ENCODE measurements around the gene BID. TPM values are rescaled to one million over a fixed set of nuclear protein-coding genes. Genes with fewer than 3 reads are reported as not detected.

BID gene
- total and polyA plus RNA-seq, 12 donors: 3.8 to 26.6 (median 10.6) TPM

GRCh38 chr22:17734187-17734586, 40.1 kb downstream of the BID start:
- no peak overlapping the region for H3K4me3 ChIP-seq
- DNase-seq: no peak
- TF ChIP-seq CTCF (IDR thresholded peaks at IDR 0.05) (no peak), POLR2A (IDR thresholded peaks at IDR 0.05) (no peak)
- H3K27ac ChIP-seq: no peak overlapping the region
- no peaks in the 10 kb centered on the region for H3K4me1 ChIP-seq (replicated peaks in 1 of 2)
- H3K27me3 ChIP-seq: no peaks in the 10 kb centered on the region
- 69 to 87% (median 77%) methylated on average over 4 of the region's 4 CpGs for WGBS, 4 donors
- no peaks in the 10 kb centered on the region for H3K9me3 ChIP-seq (replicated peaks in 1 of 3)
- peaks cover 0 to 51% of the 10 kb centered on the region in 2 donors for H3K36me3 ChIP-seq (replicated peaks in 1 of 2)
- intact Hi-C loops (cut with DNase I): no loop called here

DNA sequence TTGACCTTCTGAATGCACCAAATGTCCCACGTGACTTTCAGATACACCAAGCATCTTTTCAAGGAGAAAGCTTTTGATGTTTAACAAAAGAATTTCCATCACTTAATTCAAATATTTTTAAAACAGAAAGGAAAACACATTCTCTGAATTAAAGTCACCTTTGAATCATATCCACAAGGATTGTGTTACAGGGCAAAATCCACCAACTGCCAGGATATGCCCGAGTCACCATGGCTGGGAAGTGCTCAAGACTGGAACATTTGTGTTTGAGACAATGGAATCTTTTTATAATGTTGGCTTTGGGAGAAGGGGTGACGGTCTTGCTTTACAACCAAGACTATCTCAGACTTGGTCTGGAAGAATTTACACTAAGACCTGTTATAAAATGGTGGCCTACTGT, 40.8 kb downstream of the BID start:
- no peaks in the 10 kb centered on the region for H3K27me3 ChIP-seq
- TF ChIP-seq POLR2A (IDR thresholded peaks at IDR 0.05) (no peak), CTCF (IDR thresholded peaks at IDR 0.05) (no peak)
- no peak overlapping the region for H3K4me3 ChIP-seq
- 63 to 88% (median 81%) methylated on average over 3 of the region's 3 CpGs for WGBS, 4 donors
- H3K9me3 ChIP-seq (replicated peaks in 1 of 3): no peaks in the 10 kb centered on the region
- H3K36me3 ChIP-seq (replicated peaks in 1 of 2): peaks cover 0 to 55% of the 10 kb centered on the region in 2 donors
- no peak for DNase-seq
- no peak overlapping the region for H3K27ac ChIP-seq
- H3K4me1 ChIP-seq (replicated peaks in 1 of 2): peaks cover 0 to 3% of the 10 kb centered on the region in 2 donors
- intact Hi-C loops (cut with DNase I): no loop called here

DNA sequence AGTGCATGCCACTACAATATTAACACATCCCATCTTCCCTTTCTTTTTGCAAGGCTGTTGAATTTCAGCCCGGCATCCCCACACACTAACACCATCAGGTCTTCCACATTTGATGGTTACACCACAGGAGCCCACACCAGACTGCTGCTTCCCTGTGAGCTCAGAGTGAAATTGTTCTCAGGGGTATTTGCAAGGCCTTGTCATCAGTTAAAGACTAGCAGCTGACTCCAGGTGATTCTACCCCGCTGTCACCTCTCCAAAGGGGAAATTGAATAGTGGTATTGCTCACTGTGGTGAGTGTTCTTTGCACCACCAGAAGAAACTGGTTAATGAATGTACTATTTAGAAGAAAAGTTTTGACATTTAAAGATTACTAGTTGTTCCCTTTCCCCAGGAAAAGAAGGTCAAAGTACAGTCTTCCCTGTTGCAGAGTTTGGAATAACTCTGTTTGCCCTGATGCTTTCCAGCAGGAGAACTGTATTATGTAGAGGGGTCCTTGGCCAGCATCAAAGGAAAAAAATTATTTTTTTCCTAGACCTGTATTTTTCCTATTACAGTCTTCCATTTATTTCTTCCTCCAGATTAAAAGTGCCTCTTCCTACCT, 41.9 kb downstream of the BID start:
- peaks cover 0 to 66% of the 10 kb centered on the region in 2 donors for H3K36me3 ChIP-seq (replicated peaks in 1 of 2)

DNA sequence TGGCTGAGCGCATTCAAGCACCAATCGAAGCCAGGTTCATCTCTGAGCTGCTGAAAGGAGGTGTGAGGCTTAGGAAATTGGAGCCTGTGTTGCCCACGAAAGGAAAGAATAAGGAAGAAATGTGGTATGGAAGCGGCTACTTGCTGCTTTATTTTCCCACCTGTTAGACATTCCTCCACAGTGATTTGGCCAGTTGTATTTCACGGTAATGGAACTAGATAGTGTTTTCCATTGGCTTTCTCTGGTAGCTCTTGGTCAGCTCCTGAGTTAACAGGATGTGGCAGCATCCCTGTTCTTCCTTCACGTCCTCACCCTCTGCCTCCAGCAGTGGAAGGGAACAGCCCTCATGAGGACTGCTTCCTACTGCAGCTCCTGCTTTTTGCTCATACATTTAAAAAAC, 44.7 kb downstream of the BID start:
- TF ChIP-seq POLR2A (IDR thresholded peaks at IDR 0.05): no peak
- no peak for TF ChIP-seq CTCF (IDR thresholded peaks at IDR 0.05)
- Histone ChIP-seq H3K4me3 (no peak overlapping the region), H3K27ac (no peak overlapping the region), H3K4me1 (replicated peaks in 1 of 2) (peaks cover 20 to 30% of the 10 kb centered on the region in 2 donors), H3K27me3 (no peaks in the 10 kb centered on the region), H3K9me3 (replicated peaks in 1 of 3) (no peaks in the 10 kb centered on the region), H3K36me3 (replicated peaks in 1 of 2) (peaks cover 0 to 67% of the 10 kb centered on the region in 2 donors)
- intact Hi-C loops (cut with DNase I): no loop called here
- DNase-seq: peak in 1 of 7 donors; percentile 31
- WGBS, 4 donors: 85 to 97% (median 90%) methylated on average over 6 of the region's 6 CpGs

More for the DNA sequence above, 41.9 kb downstream of the BID start:
- 95 to 100% (median 98%) methylated on average over 2 of the region's 2 CpGs for WGBS, 4 donors
- Histone ChIP-seq H3K9me3 (replicated peaks in 1 of 3) (no peaks in the 10 kb centered on the region), H3K4me1 (replicated peaks in 1 of 2) (peaks cover 0 to 3% of the 10 kb centered on the region in 2 donors), H3K27ac (no peak overlapping the region), H3K27me3 (no peaks in the 10 kb centered on the region), H3K4me3 (no peak overlapping the region)
- no peak for TF ChIP-seq POLR2A (IDR thresholded peaks at IDR 0.05)
- TF ChIP-seq CTCF (IDR thresholded peaks at IDR 0.05): no peak
- peak in 1 of 7 donors; percentile 28 for DNase-seq
- intact Hi-C loops (cut with DNase I): no loop called here

All from adrenal gland (tissue), 12 donors.